Neural progenitor cell (in vitro differentiated cells): ENCODE data around the gene NOP58.
"Not testable (repeated sequence)": the region's sequence is repeated elsewhere in the genome, so short reads cannot be mapped to it uniquely, and the experiment has no call there.

ENCODE experiments used
- EZH2 ChIP-seq: fragments of 200-600 bp; sonication (generic); IDR thresholded peaks from 2 replicates; pipeline ENCODE4 v1.6.1; 2017; ENCODE audit warnings: antibody characterized with exemption, mild to moderate bottlenecking, moderate library complexity
- EZH2phosphoT487 ChIP-seq: fragments of 200-600 bp; sonication (generic); IDR thresholded peaks from 2 replicates; pipeline ENCODE4 v1.6.1; 2017; ENCODE audit warnings: antibody characterized with exemption
- TF ChIP-seq, protein P1 (sequence below): fragments of 200-600 bp; sonication (generic); IDR thresholded peaks from 2 replicates; pipeline ENCODE4 v1.5.1; 2017; ENCODE audit warnings: antibody characterized with exemption, mild to moderate bottlenecking

GRCh38 chr2:202276078-202276720 is 10.6 kb downstream of the NOP58 start:
- TF ChIP-seq, protein P1, sequence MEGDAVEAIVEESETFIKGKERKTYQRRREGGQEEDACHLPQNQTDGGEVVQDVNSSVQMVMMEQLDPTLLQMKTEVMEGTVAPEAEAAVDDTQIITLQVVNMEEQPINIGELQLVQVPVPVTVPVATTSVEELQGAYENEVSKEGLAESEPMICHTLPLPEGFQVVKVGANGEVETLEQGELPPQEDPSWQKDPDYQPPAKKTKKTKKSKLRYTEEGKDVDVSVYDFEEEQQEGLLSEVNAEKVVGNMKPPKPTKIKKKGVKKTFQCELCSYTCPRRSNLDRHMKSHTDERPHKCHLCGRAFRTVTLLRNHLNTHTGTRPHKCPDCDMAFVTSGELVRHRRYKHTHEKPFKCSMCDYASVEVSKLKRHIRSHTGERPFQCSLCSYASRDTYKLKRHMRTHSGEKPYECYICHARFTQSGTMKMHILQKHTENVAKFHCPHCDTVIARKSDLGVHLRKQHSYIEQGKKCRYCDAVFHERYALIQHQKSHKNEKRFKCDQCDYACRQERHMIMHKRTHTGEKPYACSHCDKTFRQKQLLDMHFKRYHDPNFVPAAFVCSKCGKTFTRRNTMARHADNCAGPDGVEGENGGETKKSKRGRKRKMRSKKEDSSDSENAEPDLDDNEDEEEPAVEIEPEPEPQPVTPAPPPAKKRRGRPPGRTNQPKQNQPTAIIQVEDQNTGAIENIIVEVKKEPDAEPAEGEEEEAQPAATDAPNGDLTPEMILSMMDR = not testable (repeated sequence)
- TF ChIP-seq EZH2, EZH2phosphoT487: not testable (repeated sequence)
